Raji (cell line): ENCODE data around the gene KCTD8.

Experiments
- POLR2A ChIP-seq: IDR thresholded peaks from 2 replicates; pipeline ENCODE4 v1.6.1; 2011; ENCODE audit warnings: low read depth, low read length, control low read depth; ENCODE audit not compliant: insufficient read depth

The KCTD8 gene

GRCh38 chr4:44221407-44221806 lies 227.2 kb downstream of the KCTD8 start:
- no peak for TF ChIP-seq POLR2A

GRCh38 chr4:44210750-44211149 lies 237.9 kb downstream of the KCTD8 start:
- no peak for TF ChIP-seq POLR2A

GRCh38 chr4:44196796-44197195 lies 251.8 kb downstream of the KCTD8 start:
- TF ChIP-seq POLR2A, result no peak

- TF ChIP-seq POLR2A, result no peak
Observed at GRCh38 chr4:44194365-44194764, 254.2 kb downstream of the KCTD8 start.

GRCh38 chr4:44186850-44187246 lies 261.8 kb downstream of the KCTD8 start:
- TF ChIP-seq POLR2A, result no peak

GRCh38 chr4:44186096-44186849 lies 262.3 kb downstream of the KCTD8 start:
- no peak for TF ChIP-seq POLR2A

GRCh38 chr4:44165938-44166337 lies 282.7 kb downstream of the KCTD8 start:
- no peak for TF ChIP-seq POLR2A

- no peak for TF ChIP-seq POLR2A
Observed at GRCh38 chr4:44162538-44163270, 285.9 kb downstream of the KCTD8 start.

- no peak for TF ChIP-seq POLR2A
Observed at GRCh38 chr4:44161756-44162155, 286.9 kb downstream of the KCTD8 start.

- TF ChIP-seq POLR2A, result no peak
Observed at GRCh38 chr4:44160776-44161367, 287.7 kb downstream of the KCTD8 start.

GRCh38 chr4:44159991-44160390 lies 288.6 kb downstream of the KCTD8 start:
- TF ChIP-seq POLR2A, result no peak

GRCh38 chr4:44157611-44158277 lies 290.9 kb downstream of the KCTD8 start:
- TF ChIP-seq POLR2A, result no peak

GRCh38 chr4:44150091-44150576 lies 298.5 kb downstream of the KCTD8 start:
- no peak for TF ChIP-seq POLR2A

GRCh38 chr4:44149282-44149681 lies 299.3 kb downstream of the KCTD8 start:
- no peak for TF ChIP-seq POLR2A

- TF ChIP-seq POLR2A, result no peak
Observed at GRCh38 chr4:44147571-44148075, 301.0 kb downstream of the KCTD8 start.
